ENCODE results near the gene OR4C5. TPM values are rescaled to one million over a fixed set of nuclear protein-coding genes. Genes with fewer than 3 reads are reported as not detected.
"Not testable (repeated sequence)": the region's sequence is repeated elsewhere in the genome, so short reads cannot be mapped to it uniquely, and the experiment has no call there.

OR4C5 gene
- polyA plus RNA-seq (2011; rRNA removed) (not detected in 2 replicates), polyA minus RNA-seq (2011; rRNA and poly(A)+ RNA removed) (not detected in 2 replicates)

DNA sequence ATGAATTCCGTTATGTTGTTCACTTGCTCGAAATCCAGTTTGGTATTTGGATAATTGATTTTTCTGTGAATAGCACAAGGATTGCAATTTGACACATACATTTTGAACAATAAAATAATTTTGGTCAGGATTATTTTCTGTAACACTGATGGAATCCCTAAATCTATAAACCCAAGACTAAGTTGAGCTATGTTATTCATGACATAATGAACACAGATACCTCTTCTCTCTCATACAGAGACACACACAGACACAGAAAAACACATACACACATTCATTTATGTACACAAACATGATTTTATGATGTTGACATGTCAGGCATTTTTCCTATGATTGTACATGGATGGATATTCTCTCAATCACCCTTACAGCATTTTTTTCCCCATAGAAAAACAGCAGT, at the start of gene OR4C5:
OR4C5 (minus strand) TSS at position 101 of the 400 bp plus-strand sequence; CDS start at position 101, 0 bp downstream.
- DNase-seq (ENCODE audit: low read depth): no peak
- no peaks in the 10 kb centered on the region for H3K36me3 ChIP-seq (ENCODE audit: control insufficient read depth, insufficient read depth, low read length)
- no peak within 1 kb of the TSS for H3K4me3 ChIP-seq (ENCODE audit: low read depth, low read length)
- no peaks in the 10 kb centered on the region for H3K27me3 ChIP-seq (ENCODE audit: control insufficient read depth, insufficient read depth, low read length)
- ChIA-PET POLR2A (no interaction called here), CTCF (no interaction called here)
- TF ChIP-seq, protein P1, sequence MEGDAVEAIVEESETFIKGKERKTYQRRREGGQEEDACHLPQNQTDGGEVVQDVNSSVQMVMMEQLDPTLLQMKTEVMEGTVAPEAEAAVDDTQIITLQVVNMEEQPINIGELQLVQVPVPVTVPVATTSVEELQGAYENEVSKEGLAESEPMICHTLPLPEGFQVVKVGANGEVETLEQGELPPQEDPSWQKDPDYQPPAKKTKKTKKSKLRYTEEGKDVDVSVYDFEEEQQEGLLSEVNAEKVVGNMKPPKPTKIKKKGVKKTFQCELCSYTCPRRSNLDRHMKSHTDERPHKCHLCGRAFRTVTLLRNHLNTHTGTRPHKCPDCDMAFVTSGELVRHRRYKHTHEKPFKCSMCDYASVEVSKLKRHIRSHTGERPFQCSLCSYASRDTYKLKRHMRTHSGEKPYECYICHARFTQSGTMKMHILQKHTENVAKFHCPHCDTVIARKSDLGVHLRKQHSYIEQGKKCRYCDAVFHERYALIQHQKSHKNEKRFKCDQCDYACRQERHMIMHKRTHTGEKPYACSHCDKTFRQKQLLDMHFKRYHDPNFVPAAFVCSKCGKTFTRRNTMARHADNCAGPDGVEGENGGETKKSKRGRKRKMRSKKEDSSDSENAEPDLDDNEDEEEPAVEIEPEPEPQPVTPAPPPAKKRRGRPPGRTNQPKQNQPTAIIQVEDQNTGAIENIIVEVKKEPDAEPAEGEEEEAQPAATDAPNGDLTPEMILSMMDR (IDR thresholded peaks at IDR 0.05; ENCODE audit: insufficient read depth, low read depth, low read length): no peak

DNA sequence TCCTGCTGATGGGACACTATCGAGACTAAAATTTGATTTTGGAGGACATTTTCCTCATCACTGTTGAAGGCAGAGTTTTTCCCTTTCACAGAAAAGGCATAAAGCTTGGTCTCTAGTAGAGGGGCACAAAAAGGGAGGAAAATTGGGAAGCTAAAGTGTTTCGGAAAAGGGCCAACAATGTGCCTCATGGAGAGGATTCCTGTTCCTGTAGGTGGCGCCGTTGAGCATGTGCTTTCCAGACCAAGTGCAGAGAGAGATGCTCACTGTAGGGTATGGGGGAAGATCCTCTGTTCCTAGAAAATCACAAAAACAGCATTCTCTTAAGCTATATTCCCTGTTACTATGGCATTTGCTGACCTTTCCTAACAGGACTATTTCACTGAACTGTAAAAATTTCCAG, 18.4 kb upstream of the OR4C5 start:
- no peaks in the 10 kb centered on the region for H3K36me3 ChIP-seq (ENCODE audit: control insufficient read depth, insufficient read depth, low read length)
- ChIA-PET CTCF (no interaction called here), POLR2A (no interaction called here)
- H3K4me3 ChIP-seq (ENCODE audit: low read depth, low read length): no peak overlapping the region
- H3K27me3 ChIP-seq (ENCODE audit: control insufficient read depth, insufficient read depth, low read length): no peaks in the 10 kb centered on the region
- TF ChIP-seq, protein P1 (IDR thresholded peaks at IDR 0.05; ENCODE audit: insufficient read depth, low read depth, low read length): no peak
- DNase-seq (ENCODE audit: low read depth): no peak

DNA sequence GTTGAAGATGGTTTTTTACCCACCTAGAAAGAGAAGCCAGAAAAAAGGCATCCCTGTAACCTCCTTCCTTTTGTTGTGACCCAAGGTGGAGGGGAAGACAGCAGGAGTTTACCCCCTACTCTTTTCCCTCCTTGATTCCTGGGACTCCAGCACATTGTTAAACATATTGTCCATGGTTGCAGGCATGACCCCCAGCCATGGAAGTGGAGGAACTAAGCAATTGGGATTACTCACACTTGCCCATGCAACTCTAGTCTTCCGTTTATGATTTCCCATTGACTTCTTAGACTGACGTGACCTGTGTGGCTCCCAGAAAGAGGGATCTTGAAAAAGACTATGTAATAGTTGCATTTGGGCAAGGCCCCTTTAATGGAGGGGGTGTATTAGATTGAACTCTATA, 17.9 kb upstream of the OR4C5 start:
- H3K4me3 ChIP-seq (ENCODE audit: low read depth, low read length); CTCF ChIA-PET; POLR2A ChIA-PET; H3K27me3 ChIP-seq (ENCODE audit: control insufficient read depth, insufficient read depth, low read length); DNase-seq (ENCODE audit: low read depth); H3K36me3 ChIP-seq (ENCODE audit: control insufficient read depth, insufficient read depth, low read length): not testable (repeated sequence)

DNA sequence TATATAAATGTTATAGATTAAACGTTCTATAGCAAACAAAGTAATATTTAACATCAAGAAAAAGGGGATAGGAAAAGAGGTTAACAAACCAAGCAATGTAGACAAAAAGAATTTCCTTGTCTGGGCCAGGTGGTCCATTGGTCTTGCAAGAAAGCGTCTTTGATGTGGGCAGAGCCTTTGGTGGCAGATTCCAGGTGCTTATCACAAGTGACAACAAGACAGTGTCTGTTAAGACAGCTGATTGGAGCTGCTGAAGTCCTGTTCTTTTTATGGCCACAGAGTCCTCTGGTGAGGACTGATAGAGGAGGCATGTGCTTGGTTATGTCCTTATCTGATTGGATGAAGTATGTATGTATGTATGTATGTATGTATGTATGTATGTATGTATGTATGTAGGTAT, 5.0 kb downstream of the OR4C5 start:
- POLR2A ChIA-PET; CTCF ChIA-PET; H3K4me3 ChIP-seq (ENCODE audit: low read depth, low read length); H3K36me3 ChIP-seq (ENCODE audit: control insufficient read depth, insufficient read depth, low read length); H3K27me3 ChIP-seq (ENCODE audit: control insufficient read depth, insufficient read depth, low read length); DNase-seq (ENCODE audit: low read depth): not testable (repeated sequence)

DNA sequence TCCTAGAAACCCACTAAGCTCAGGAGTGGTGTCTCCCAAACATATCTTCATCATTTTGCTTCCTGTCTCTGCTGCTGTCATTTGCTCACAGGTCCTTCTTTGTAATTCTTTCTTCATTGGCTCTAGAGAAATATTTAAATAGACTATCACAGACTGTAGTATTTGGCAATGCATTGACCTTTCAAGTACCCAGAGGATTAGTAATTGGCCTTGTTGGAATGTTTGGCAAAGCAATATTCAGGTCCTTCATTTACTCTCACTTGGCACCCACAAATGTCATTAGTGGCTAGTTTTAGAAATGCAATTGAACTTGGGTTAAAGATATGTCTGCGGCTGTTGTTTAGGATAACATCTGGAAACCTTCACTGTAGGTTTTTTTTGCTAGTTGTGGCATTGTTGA, 11.6 kb downstream of the OR4C5 start:
- CTCF ChIA-PET: no interaction called here
- TF ChIP-seq, protein P1 (IDR thresholded peaks at IDR 0.05; ENCODE audit: insufficient read depth, low read depth, low read length): no peak
- no peak for DNase-seq (ENCODE audit: low read depth)
- Histone ChIP-seq H3K36me3 (ENCODE audit: control insufficient read depth, insufficient read depth, low read length) (no peaks in the 10 kb centered on the region), H3K4me3 (ENCODE audit: low read depth, low read length) (no peak overlapping the region), H3K27me3 (ENCODE audit: control insufficient read depth, insufficient read depth, low read length) (no peaks in the 10 kb centered on the region)
- POLR2A ChIA-PET: no interaction called here

DNA sequence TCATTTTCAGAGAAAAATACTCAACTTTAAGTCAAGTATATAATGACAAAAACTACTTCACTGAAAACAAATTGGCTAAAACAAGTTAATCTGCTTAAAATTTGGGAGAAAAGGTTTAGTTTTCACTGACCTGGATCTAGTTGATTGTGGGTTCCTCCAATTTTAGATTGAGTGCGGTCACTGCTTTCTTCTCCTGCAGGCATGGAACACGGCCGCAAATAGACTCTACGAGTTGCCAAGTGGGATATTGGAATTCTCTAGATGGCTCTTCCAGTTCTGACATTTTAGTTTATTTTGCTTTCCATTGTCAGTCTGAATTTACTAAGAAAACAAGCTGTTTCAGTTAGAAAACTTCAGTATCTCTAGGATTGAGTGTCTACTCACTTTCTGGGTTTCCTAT, 12.3 kb downstream of the OR4C5 start:
- TF ChIP-seq, protein P1 (IDR thresholded peaks at IDR 0.05; ENCODE audit: insufficient read depth, low read depth, low read length): no peak
- H3K27me3 ChIP-seq (ENCODE audit: control insufficient read depth, insufficient read depth, low read length): no peaks in the 10 kb centered on the region
- no peaks in the 10 kb centered on the region for H3K36me3 ChIP-seq (ENCODE audit: control insufficient read depth, insufficient read depth, low read length)
- no peak overlapping the region for H3K4me3 ChIP-seq (ENCODE audit: low read depth, low read length)
- ChIA-PET POLR2A (no interaction called here), CTCF (no interaction called here)
- DNase-seq (ENCODE audit: low read depth): no peak

DNA sequence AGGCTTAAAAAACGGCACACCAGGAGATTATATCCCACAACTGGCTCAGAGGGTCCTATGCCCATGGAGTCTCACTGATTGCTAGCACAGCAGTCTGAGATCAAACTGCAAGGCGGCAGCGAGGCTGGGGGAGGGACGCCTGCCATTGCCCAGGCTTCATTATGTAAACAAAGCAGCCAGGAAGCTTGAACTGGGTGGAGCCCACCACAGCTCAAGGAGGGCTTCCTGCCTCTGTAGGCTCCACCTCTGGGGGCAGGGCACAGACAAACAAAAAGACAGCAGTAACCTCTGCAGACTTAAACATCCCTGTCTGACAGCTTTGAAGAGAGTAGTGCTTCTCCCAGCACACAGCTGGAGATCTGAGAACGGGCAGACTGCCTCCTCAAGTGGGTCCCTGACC, 20.0 kb downstream of the OR4C5 start:
- H3K36me3 ChIP-seq (ENCODE audit: control insufficient read depth, insufficient read depth, low read length); CTCF ChIA-PET; DNase-seq (ENCODE audit: low read depth); H3K4me3 ChIP-seq (ENCODE audit: low read depth, low read length); POLR2A ChIA-PET; H3K27me3 ChIP-seq (ENCODE audit: control insufficient read depth, insufficient read depth, low read length): not testable (repeated sequence)

DNA sequence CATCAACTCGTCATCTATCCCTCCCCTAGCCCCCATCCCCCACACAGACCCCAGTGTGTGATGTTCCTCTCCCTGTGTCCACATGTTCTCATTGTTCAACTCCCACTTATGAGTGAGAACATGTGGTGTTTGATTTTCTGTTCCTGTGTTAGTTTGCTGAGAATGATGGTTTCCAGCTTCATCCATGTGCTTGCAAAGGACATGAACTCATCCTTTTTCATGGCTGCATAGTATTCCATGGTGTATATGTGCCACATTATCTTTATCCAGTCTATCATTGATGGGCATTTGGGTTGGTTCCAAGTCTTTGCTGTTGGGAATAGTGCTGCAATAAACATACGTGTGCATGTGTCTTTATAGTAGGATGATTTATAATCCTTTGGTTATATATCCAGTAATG, 23.8 kb downstream of the OR4C5 start:
- H3K36me3 ChIP-seq (ENCODE audit: control insufficient read depth, insufficient read depth, low read length); H3K4me3 ChIP-seq (ENCODE audit: low read depth, low read length); H3K27me3 ChIP-seq (ENCODE audit: control insufficient read depth, insufficient read depth, low read length); CTCF ChIA-PET; POLR2A ChIA-PET; DNase-seq (ENCODE audit: low read depth): not testable (repeated sequence)
